Measurements from ENCODE around the gene PHC3.

Gene PHC3

GRCh38 chr3:170163956-170164645 lies 17.4 kb downstream of the PHC3 start:
- no peak overlapping the region for H3K4me3 ChIP-seq (ENCODE audit: control insufficient read depth, low read depth, low read length)
- TF ChIP-seq CTCF (conservative IDR thresholded peaks at IDR 0.05; ENCODE audit: control insufficient read depth, insufficient read depth, low read depth, low read length): no peak
- no peak for DNase-seq (ENCODE audit: low read depth)

DNA sequence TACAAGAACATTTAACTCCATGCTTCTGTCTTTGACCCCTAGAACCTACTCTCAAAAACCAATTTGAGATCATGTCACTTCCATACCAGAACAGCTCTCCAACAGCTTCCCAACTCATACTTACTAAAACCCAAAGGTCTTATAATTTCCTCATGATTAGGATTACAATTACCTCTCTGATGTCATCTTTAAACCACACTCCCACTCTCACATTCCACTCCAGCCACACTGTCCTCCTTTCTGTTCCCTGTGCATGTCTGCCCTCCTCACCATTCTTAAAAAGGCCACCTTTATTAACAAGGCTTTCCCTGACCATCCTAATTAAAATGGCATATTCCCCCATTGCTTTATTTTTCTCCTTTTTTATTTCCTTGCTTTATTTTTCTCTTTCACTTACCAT lies 18.9 kb downstream of the PHC3 start:
- TF ChIP-seq CTCF (conservative IDR thresholded peaks at IDR 0.05; ENCODE audit: control insufficient read depth, insufficient read depth, low read depth, low read length): no peak
- peak; percentile 63 for DNase-seq (ENCODE audit: low read depth)
- H3K4me3 ChIP-seq (ENCODE audit: control insufficient read depth, low read depth, low read length): no peak overlapping the region

GRCh38 chr3:170162052-170162451 lies 19.5 kb downstream of the PHC3 start:
- TF ChIP-seq CTCF (conservative IDR thresholded peaks at IDR 0.05; ENCODE audit: control insufficient read depth, insufficient read depth, low read depth, low read length): no peak
- DNase-seq (ENCODE audit: low read depth): no peak

DNA sequence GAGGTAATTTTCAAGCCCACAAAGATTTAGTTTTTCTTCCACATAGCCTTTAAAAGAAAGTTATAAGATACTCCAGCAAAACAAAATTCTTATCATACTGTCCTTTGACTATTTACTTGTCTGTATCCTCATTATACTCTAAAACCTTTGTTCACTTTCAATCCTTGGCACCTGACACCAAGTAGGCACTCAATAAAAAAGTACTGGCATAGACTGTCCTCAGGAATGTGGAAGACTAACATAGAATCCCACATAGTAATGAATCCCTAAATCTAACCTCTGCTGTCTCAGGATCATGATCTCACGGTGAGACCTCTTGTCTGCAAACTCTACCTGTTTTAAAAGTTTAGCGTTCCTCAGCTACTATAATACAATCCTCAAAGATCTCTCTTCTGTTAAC lies 21.6 kb downstream of the PHC3 start:
- H3K4me3 ChIP-seq (ENCODE audit: control insufficient read depth, low read depth, low read length): no peak overlapping the region
- no peak for DNase-seq (ENCODE audit: low read depth)
- no peak for TF ChIP-seq CTCF (conservative IDR thresholded peaks at IDR 0.05; ENCODE audit: control insufficient read depth, insufficient read depth, low read depth, low read length)

More at GRCh38 chr3:170162052-170162451, 19.5 kb downstream of the PHC3 start:
- H3K4me3 ChIP-seq (ENCODE audit: control insufficient read depth, low read depth, low read length): no peak overlapping the region

GRCh38 chr3:170159459-170159858 lies 22.1 kb downstream of the PHC3 start:
- DNase-seq (ENCODE audit: low read depth): no peak
- no peak overlapping the region for H3K4me3 ChIP-seq (ENCODE audit: control insufficient read depth, low read depth, low read length)
- no peak for TF ChIP-seq CTCF (conservative IDR thresholded peaks at IDR 0.05; ENCODE audit: control insufficient read depth, insufficient read depth, low read depth, low read length)

DNA sequence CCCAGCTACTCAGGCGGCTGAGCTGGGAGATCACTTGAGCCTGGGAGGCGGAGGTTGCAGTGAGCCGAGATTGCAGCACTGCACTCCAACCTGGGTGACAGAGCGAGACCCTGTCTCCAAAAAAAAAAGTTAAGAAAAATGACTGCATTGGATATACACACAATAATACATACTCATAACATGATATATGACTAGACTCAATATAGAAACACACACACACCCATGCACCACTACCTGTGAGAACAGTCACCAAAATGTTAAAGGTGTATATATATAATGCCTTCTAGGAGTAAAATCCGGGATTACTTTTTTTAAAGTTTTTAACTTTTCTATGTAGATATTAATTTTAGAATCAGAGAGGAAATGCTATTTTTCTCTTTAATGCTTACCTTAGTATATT lies 25.9 kb downstream of the PHC3 start:
- no peak for TF ChIP-seq CTCF (conservative IDR thresholded peaks at IDR 0.05; ENCODE audit: control insufficient read depth, insufficient read depth, low read depth, low read length)
- no peak for DNase-seq (ENCODE audit: low read depth)
- H3K4me3 ChIP-seq (ENCODE audit: control insufficient read depth, low read depth, low read length): no peak overlapping the region
